IPS DF 6.9 (cell line): ENCODE results near the gene SPTA1.

ENCODE experiments used
- DNase-seq: peaks from one replicate; pipeline ENCODE4 v3.0.0-alpha.2; 2013; ENCODE audit warnings: low read depth, low spot score
- H3K27ac ChIP-seq: one replicate; pipeline ENCODE4 v1.5.1; 2013; ENCODE audit warnings: low read length, control low read depth
- H3K27me3 ChIP-seq: 2 replicates; pipeline ENCODE4 v1.6.1; 2013; ENCODE audit warnings: mild to moderate bottlenecking, low read length; ENCODE audit not compliant: control insufficient read depth, insufficient read depth
- H3K36me3 ChIP-seq: 2 replicates; pipeline ENCODE4 v1.6.1; 2013; ENCODE audit warnings: low read length; ENCODE audit not compliant: control insufficient read depth, insufficient read depth
- H3K4me1 ChIP-seq: 2 replicates; pipeline ENCODE4 v1.6.1; 2013; ENCODE audit warnings: low read length; ENCODE audit not compliant: control insufficient read depth, insufficient read depth
- H3K4me3 ChIP-seq: 2 replicates; pipeline ENCODE4 v1.5.1; 2013; ENCODE audit warnings: mild to moderate bottlenecking, low read length
- H3K9me3 ChIP-seq: 2 replicates; pipeline ENCODE4 v1.6.1; 2013; ENCODE audit warnings: low read length, inconsistent platforms; ENCODE audit not compliant: control insufficient read depth, insufficient read depth
- WGBS: extraction: QIAGEN DNeasy Blood & Tissue Kit; methylation state at CpG from one replicate; pipeline ENCODE4 v1.1.7; 2013; ENCODE audit warnings: mixed read lengths, missing lambda C conversion rate; ENCODE audit not compliant: insufficient read length, insufficient coverage; 5-methylcytosine and 5-hydroxymethylcytosine counted together

SPTA1 gene

DNA sequence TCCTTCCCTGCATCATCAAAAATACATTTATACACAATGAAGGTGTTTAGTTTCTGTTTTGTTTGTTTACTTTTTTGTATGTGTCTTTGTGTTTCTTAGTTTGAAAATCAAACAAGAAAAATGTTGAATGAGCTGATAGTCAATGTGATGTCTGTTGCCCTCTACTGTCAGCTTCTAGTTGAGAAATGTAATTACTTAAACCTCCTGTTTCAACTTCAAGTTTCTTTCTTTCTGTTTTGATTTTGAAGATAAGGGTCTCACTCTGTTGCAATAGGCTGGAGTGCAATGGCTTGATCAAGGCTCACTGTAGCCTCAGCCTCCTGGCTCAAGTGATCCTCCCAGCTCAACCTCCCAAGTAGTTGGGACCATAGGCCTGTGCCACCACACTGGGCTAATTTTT lies 37.5 kb downstream of the SPTA1 start:
- no peaks in the 10 kb centered on the region for H3K4me1 ChIP-seq

DNA sequence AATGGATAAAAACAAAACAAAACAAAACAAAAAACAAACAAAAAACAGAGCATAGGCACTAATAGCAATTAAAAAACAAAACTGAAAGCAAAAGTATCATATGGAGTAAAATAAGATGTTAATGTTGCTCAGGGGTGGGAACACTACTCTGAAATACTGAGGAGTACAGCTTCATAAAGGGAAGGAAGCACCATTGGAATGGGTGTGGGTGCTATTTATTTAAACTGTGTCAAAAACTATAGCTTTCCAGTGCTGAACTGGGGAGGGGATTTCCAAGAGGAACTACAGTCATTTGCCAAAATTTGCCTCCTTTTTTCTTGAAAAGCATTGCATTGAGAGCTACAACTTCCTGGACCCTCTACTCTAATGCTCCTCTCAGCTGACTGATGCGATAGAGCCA lies 40.0 kb downstream of the SPTA1 start:
- Histone ChIP-seq H3K9me3 (no peaks in the 10 kb centered on the region), H3K4me3 (no peak overlapping the region), H3K36me3 (no peaks in the 10 kb centered on the region), H3K27ac (no peak overlapping the region), H3K27me3 (peaks cover 2% of the 10 kb centered on the region; the same call in 1 of the 2 replicates), H3K4me1 (no peaks in the 10 kb centered on the region)
- no CpG with 5 or more reads among the region's 1 CpG for WGBS
- DNase-seq = no peak

More for the DNA sequence above, 37.5 kb downstream of the SPTA1 start:
- Histone ChIP-seq H3K27ac (no peak overlapping the region), H3K9me3 (no peaks in the 10 kb centered on the region), H3K36me3 (no peaks in the 10 kb centered on the region), H3K27me3 (peaks cover 2% of the 10 kb centered on the region; the same call in 1 of the 2 replicates), H3K4me3 (no peak overlapping the region)
- no peak for DNase-seq

GRCh38 chr1:158644449-158644848 lies 42.1 kb downstream of the SPTA1 start:
- no peak for DNase-seq
- Histone ChIP-seq H3K9me3 (no peaks in the 10 kb centered on the region), H3K4me3 (no peak overlapping the region), H3K27ac (no peak overlapping the region), H3K36me3 (no peaks in the 10 kb centered on the region), H3K4me1 (no peaks in the 10 kb centered on the region), H3K27me3 (peaks cover 2% of the 10 kb centered on the region; the same call in 1 of the 2 replicates)
- no CpG with 5 or more reads among the region's 2 CpGs for WGBS

DNA sequence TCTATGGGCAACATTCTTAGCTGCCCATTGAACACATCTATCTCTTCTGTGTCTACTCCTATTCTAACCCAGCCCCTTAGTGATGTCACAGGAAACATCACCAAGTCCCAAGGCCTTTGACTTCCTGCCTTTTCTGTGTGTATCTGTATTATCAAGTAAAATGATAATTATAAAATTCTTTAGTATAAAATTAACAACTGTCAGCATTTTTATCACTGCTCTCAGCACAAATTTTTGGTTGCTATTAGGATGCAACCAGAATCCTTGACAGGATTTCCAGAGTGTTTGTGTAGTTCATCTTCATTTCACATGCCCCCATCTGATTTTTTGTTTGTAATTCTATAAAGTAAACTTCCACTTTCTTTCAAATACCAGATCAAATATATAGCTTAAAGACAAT lies 47.6 kb downstream of the SPTA1 start:
- no peak overlapping the region for H3K27ac ChIP-seq
- H3K9me3 ChIP-seq = no peaks in the 10 kb centered on the region
- H3K4me3 ChIP-seq = no peak overlapping the region
- H3K27me3 ChIP-seq = no peaks in the 10 kb centered on the region
- H3K4me1 ChIP-seq = no peaks in the 10 kb centered on the region
- no peak for DNase-seq
- no peaks in the 10 kb centered on the region for H3K36me3 ChIP-seq

- WGBS = no CpG with 5 or more reads among the region's 4 CpGs
- no peaks in the 10 kb centered on the region for H3K9me3 ChIP-seq
Measured at GRCh38 chr1:158638146-158638545, 48.4 kb downstream of the SPTA1 start.

GRCh38 chr1:158613764-158614163 lies 72.8 kb downstream of the SPTA1 start:
- no peak overlapping the region for H3K27ac ChIP-seq
- no peak overlapping the region for H3K4me3 ChIP-seq
- WGBS = no CpG with 5 or more reads among the region's 3 CpGs

More at GRCh38 chr1:158638146-158638545, 48.4 kb downstream of the SPTA1 start:
- no peaks in the 10 kb centered on the region for H3K4me1 ChIP-seq
- no peak for DNase-seq
- no peak overlapping the region for H3K27ac ChIP-seq
- no peaks in the 10 kb centered on the region for H3K27me3 ChIP-seq
- H3K36me3 ChIP-seq = no peaks in the 10 kb centered on the region
- H3K4me3 ChIP-seq = no peak overlapping the region

DNA sequence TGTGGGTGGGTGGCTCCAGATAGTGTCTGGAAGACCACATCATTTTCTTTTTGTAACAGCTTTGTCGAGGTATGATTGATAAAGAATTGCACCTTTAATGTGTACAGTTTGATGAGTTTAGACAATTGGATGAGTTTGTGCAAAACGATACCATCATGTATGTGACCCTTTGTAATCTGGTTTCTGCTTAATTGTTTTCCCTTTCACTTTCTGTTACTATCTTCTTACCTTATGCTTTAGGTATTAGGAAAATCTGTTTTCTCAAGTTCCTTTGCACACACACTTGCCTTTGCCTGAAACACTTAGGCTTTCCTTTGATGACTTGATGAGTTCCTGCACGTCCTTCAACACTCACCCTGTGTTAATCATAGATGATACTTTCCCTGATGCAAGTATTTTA lies 74.6 kb downstream of the SPTA1 start:
- no peak overlapping the region for H3K27ac ChIP-seq
- H3K4me1 ChIP-seq = no peaks in the 10 kb centered on the region
- DNase-seq = no peak
- WGBS = no CpG with 5 or more reads among the region's 3 CpGs
- no peaks in the 10 kb centered on the region for H3K9me3 ChIP-seq
- no peaks in the 10 kb centered on the region for H3K27me3 ChIP-seq
- H3K4me3 ChIP-seq = no peak overlapping the region
- H3K36me3 ChIP-seq = no peaks in the 10 kb centered on the region

More at GRCh38 chr1:158613764-158614163, 72.8 kb downstream of the SPTA1 start:
- no peaks in the 10 kb centered on the region for H3K9me3 ChIP-seq
- H3K27me3 ChIP-seq = no peaks in the 10 kb centered on the region
- DNase-seq = no peak
- H3K36me3 ChIP-seq = no peaks in the 10 kb centered on the region
- no peaks in the 10 kb centered on the region for H3K4me1 ChIP-seq

GRCh38 chr1:158607296-158607695 lies 79.2 kb downstream of the SPTA1 start:
- H3K27ac ChIP-seq = no peak overlapping the region
- no peak overlapping the region for H3K4me3 ChIP-seq
- H3K27me3 ChIP-seq = no peaks in the 10 kb centered on the region
- H3K4me1 ChIP-seq = no peaks in the 10 kb centered on the region
- no CpG with 5 or more reads among the region's 1 CpG for WGBS
- H3K9me3 ChIP-seq = no peaks in the 10 kb centered on the region
- no peak for DNase-seq
- H3K36me3 ChIP-seq = no peaks in the 10 kb centered on the region

DNA sequence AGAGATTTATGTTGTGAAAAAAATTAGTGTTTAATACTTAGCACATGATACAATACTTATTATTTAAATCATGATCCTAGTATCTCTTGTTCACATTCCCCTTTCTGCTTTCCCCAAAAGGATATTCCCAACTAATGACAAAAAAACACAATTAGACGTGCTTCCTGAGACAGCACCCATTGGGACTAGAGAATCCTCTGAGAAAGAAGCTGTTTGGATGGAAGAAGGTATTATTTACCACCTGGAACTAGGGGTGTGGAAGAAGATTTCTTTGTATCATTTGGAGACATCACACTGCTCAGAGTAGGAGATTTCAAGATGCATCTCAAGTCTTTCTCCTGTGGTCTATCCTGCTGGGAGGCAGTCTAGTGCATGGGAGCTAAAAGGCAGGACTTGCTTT lies 81.5 kb downstream of the SPTA1 start, which contains the start of gene OR10Z1:
OR10Z1 (plus strand) TSS at position 301 of the 400 bp plus-strand sequence. CDS start 1,171 bp downstream, outside the sequence.
- Histone ChIP-seq H3K9me3 (no peaks in the 10 kb centered on the region), H3K4me1 (no peaks in the 10 kb centered on the region), H3K27me3 (no peaks in the 10 kb centered on the region), H3K27ac (no peak within 1 kb of the TSS), H3K36me3 (no peaks in the 10 kb centered on the region), H3K4me3 (no peak within 1 kb of the TSS)
- no CpG with 5 or more reads among the region's 1 CpG for WGBS
- no peak for DNase-seq

DNA sequence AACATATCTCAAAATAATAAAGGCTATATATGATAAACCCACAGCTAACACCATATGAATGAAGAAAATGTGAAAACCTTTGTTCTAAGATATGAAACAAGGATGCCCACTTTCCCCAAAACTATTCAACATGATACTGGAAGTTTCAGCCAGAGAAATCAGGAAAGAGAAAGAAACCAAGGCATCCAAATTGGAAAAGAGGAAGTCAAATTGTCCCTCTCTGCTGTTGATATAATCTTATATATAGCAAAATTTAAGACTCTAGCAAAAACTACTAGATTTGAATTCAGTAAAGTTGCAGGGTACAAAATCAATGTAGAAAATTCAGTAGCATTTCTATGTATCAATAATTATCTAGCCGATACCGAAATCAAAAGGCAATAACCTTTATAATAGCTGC lies 85.8 kb downstream of the SPTA1 start:
- Histone ChIP-seq H3K4me1 (no peaks in the 10 kb centered on the region), H3K36me3 (0 out of 2 replicates have a peak, but pooled peaks cover 3% of the 10 kb centered on the region), H3K27me3 (no peaks in the 10 kb centered on the region), H3K27ac (no peak overlapping the region), H3K9me3 (no peaks in the 10 kb centered on the region), H3K4me3 (no peak overlapping the region)
- no CpG with 5 or more reads among the region's 2 CpGs for WGBS
- no peak for DNase-seq

DNA sequence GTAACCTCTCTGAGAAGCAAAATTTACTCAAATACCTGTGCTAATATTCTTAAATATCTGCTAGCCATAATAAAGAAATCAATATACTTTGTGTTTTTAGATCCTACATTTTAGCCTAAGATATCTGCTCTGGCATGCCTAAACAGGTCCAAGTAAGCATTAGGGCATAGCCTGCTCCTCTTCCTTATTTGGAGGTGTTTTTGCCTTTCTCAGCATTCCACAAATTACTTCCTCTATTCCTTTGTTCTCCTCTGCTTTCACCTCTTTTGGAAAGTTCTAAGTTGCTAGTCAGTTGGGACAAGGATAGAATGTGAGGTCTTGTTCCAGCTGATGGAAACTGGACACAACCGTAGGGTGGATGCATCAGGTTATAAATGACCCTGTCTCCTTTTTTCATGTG lies 99.6 kb downstream of the SPTA1 start:
- Histone ChIP-seq H3K4me3 (no peak overlapping the region), H3K27me3 (no peaks in the 10 kb centered on the region), H3K4me1 (no peaks in the 10 kb centered on the region), H3K36me3 (no peaks in the 10 kb centered on the region), H3K27ac (no peak overlapping the region), H3K9me3 (no peaks in the 10 kb centered on the region; the same call in 1 of the 2 replicates)
- WGBS = no CpG with 5 or more reads among the region's 1 CpG
- DNase-seq = no peak
